Measurements from ENCODE around the gene MTA3.

The MTA3 gene

DNA sequence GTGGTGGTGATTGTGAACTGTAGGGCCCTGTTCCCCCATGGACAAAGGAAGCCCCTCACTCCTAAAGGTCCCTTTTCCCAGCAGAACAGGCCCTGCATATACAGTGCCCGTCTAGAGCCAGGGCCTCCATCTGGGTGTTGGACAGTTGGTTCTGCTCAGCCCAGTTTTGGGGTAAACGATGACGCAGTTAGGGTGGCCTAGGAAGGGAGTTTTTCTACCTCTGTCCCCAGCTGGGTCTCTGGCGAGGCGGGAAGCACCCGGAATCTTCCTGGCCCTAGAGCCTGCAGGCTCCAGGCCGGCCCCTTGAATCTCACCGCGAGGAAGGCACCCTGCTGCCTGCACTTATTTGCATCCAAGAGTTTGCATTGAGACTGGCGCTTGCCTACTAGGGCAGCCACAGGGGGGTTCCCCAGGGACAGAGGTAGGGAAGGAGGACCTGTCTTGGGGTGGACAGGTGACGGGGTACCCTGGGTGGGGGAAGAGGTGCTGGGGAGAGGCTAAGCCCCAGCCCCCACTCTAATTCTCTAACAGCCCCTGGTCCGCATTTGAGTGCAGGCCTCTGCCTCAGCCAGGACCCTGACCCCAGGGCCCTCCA lies 529 bp upstream of the MTA3 start:
- no peak for DNase-seq (ENCODE audit: extremely low read depth, low read depth)
- TF ChIP-seq, protein P1, sequence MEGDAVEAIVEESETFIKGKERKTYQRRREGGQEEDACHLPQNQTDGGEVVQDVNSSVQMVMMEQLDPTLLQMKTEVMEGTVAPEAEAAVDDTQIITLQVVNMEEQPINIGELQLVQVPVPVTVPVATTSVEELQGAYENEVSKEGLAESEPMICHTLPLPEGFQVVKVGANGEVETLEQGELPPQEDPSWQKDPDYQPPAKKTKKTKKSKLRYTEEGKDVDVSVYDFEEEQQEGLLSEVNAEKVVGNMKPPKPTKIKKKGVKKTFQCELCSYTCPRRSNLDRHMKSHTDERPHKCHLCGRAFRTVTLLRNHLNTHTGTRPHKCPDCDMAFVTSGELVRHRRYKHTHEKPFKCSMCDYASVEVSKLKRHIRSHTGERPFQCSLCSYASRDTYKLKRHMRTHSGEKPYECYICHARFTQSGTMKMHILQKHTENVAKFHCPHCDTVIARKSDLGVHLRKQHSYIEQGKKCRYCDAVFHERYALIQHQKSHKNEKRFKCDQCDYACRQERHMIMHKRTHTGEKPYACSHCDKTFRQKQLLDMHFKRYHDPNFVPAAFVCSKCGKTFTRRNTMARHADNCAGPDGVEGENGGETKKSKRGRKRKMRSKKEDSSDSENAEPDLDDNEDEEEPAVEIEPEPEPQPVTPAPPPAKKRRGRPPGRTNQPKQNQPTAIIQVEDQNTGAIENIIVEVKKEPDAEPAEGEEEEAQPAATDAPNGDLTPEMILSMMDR (IDR thresholded peaks at IDR 0.05; ENCODE audit: low read depth, low read length) = no peak

DNA sequence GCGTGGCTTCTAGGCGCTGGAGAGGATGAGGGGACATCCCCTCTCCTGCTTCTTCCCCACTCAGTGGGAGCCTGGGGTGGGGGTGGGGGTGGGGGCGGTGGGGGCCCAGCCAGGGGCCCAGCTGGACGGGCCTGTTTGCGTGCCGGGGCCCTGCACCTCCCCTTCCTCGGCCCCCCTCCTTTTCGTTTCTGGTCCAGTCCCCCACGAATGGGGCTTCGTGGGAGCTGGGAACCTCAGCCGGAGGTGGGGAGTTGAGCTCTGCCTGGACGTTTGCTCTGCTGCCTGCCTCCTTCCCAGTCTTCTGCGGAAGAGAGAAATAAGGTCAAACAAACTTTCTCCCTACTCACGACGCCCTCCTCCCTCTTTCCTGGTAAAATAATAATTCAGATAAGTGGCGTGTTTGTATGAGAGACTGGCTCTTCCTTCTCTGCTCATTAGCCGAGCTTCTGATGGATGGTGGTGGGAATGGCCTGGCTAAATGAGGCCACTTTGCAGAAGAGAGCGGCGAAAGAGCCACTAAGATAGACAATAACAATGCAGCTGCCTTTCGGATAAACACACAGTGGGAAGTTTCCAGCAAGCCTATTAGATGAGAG lies 782 bp downstream of the MTA3 start:
- TF ChIP-seq, protein P1 (IDR thresholded peaks at IDR 0.05; ENCODE audit: low read depth, low read length) = no peak
- DNase-seq (ENCODE audit: extremely low read depth, low read depth) = no peak

DNA sequence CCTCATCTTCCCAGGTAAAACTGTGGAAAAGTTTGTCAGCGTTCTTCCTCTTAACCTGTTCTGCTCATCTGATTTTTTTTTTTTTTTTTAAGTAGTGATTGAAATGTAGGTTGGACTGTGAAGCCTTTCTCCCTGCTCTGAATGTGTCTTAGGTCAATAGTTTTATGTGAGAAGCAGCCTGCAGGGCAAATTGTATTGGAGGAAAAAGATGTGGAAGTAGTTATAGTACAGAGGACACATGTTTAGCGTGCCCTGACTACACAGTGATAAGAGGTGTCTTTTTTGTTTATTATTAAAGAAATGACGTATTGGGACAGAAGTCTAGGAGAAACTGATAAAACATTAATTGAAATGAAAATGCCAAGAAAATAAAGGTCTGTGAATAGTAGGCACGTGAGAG lies 1.5 kb downstream of the MTA3 start:
- no peak for DNase-seq (ENCODE audit: extremely low read depth, low read depth)
- TF ChIP-seq, protein P1 (IDR thresholded peaks at IDR 0.05; ENCODE audit: low read depth, low read length) = no peak

DNA sequence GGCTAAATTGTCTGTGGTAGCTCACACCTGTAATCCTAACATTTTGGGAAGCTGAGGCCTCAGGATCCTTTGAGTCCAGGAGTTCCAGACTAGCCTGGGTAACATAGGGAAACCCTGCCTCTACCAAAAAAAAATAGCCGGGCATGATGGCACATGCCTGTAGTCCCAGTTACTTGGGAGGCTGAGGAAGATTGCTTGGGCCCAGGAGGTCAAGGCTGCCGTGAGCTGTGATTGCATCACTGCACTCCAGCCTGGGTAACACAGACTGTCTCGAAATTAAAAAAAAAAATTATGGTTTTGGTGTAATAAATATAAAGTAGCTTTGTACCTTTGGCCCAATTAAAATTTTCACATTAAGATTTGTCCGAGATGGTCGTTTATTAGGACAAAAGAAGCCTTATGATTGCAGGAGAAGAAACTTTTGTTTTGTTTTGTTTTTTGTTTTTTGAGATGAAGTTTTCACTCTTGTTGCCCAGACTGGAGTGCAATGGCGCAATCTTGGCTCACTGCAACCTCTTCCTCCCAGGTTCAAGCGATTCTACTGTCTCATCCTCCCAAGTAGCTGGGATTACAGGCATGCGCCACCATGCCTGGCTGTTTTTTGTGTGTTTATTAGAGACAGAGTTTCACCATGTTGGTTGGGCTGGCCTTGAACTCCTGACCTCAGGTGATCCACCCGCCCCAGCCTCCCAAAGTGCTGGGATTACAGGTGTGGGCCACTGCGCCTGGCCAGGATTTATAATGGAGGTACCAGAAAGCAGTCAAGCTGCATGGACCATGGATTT lies 4.1 kb downstream of the MTA3 start:
- no peak for DNase-seq (ENCODE audit: extremely low read depth, low read depth)
- TF ChIP-seq, protein P1 (IDR thresholded peaks at IDR 0.05; ENCODE audit: low read depth, low read length) = no peak

DNA sequence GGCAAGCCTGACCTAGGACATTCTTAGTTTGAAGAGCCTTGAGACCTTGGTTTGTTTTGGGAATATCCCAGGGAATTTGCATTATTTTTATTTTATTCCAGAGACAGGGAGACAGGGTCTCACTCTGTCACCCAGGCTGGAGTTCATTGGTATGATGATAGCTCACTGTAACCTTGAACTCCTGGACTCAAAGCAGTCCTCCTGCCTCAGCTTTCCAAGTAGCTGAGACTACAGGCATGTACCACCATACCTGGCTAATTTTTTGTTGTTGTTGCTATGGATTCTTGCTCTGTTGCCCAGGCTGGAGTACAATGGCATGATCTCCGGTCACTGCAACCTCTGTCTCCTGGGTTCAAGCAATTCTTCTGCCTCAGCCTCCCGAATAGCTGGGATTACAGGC lies 4.8 kb downstream of the MTA3 start:
- DNase-seq (ENCODE audit: extremely low read depth, low read depth) = no peak
- TF ChIP-seq, protein P1 (IDR thresholded peaks at IDR 0.05; ENCODE audit: low read depth, low read length) = no peak

DNA sequence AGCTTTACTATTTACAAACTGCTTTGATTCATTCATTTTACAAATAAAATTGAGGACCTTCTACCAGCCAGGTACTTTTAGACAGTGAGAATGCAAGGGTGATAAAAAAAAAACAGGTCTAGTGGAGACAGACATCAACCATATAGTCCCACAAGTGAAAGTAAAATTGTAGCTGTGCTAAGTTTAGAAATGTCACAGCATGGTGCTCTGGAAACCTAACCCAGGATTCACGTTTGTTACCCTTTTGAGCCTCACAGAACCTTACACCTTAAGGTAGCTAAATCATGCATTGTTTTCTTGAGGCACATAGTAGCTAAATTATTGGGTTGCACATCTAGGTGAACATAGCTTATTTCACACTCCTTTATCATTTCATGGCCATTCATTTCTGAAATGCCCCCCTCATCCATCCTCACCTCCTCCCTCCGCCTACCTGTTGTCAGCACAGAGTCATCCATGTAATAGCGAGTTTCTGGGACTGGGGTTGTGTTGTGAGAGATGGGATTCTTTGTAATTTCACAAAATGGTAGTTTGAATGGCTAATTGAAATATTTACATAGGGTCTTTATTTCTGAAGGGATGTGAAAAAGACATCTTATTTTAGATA lies 7.1 kb downstream of the MTA3 start:
- no peak for DNase-seq (ENCODE audit: extremely low read depth, low read depth)
- TF ChIP-seq, protein P1 (IDR thresholded peaks at IDR 0.05; ENCODE audit: low read depth, low read length) = no peak

DNA sequence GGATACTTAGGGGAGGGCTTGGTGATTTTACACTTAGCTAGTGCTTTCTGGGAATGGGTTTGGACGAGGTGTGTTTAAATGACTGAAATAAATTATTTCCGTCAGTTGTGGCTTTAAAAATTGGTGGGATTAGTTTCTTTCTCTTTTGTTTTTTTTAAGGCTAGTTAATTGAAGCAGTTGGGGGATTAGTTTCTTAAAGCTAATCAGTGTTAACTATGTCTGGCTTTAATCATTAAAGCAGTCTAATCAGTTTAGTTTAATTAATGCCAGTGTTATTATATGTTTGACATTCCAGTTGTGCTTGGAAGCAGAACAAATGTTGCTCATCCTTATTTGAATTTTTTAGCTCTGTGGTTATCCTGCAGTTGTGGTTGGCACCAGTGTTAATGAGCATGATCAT lies 10.2 kb downstream of the MTA3 start:
- DNase-seq (ENCODE audit: extremely low read depth, low read depth) = no peak
- TF ChIP-seq, protein P1 (IDR thresholded peaks at IDR 0.05; ENCODE audit: low read depth, low read length) = no peak
